Right ventricle myocardium superior (tissue), 1 donor: ENCODE data around the gene AADAC. TPM values are rescaled to one million over a fixed set of nuclear protein-coding genes. Genes with fewer than 3 reads are reported as not detected.
A peak's percentile ranks its signal among the peaks of the same experiment; 100 is the strongest.
"Not testable (repeated sequence)": the region's sequence is repeated elsewhere in the genome, so short reads cannot be mapped to it uniquely, and the experiment has no call there.

Experiments
- ATAC-seq: fragments of 200-7000 bp; cut with Tn5 transposase; one replicate; pipeline ENCODE4 v1.9.1; 2020; ENCODE audit warnings: mild to moderate bottlenecking; ENCODE audit not compliant: poor library complexity
- DNase-seq: peaks from one replicate; pipeline ENCODE4 v3.0.0-alpha.2; 2020
- intact Hi-C: fragments of 100-400 bp; cut with DNase I; formaldehyde crosslinking; loops from one replicate; pipeline ENCODE4 v1.11.2; 2022
- long read RNA-seq: library from polyadenylated mRNA; unstranded; transcript quantifications from one replicate; pipeline ENCODE4 v2.0.0, GENCODE V29; 2021
- total RNA-seq: library from RNA; stranded (reverse); fragmentation: NEBNext Ultra II Directional; extraction: Animal tissue kit (Norgen Biotek cat#: 25700); gene quantifications from one replicate; pipeline ENCODE4 v1.2.1, GENCODE V29; 2021
- donor health status: DM: no; HTN: yes; CAD: no; lungs with severe emphysema.

The AADAC gene, protein sequence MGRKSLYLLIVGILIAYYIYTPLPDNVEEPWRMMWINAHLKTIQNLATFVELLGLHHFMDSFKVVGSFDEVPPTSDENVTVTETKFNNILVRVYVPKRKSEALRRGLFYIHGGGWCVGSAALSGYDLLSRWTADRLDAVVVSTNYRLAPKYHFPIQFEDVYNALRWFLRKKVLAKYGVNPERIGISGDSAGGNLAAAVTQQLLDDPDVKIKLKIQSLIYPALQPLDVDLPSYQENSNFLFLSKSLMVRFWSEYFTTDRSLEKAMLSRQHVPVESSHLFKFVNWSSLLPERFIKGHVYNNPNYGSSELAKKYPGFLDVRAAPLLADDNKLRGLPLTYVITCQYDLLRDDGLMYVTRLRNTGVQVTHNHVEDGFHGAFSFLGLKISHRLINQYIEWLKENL
- not detected for total RNA-seq
- long read RNA-seq: 0 reads

DNA sequence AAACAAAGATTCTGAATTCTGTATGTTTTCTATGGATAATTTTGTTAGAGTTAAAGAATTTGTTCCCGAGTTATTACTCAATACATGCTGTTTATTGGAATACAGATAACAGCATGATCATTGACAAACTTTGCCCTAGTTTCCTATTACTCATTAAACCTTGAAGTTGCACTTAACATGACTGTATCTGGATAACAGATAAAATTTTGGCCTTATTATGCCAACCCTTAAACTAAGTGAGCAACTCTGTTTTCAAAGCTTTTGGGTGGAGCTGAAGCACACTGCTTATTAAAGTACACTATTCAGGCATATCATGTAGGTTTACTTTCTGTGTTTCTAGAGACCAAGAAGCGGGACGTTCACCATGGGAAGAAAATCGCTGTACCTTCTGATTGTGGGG, at the start of gene AADAC:
Gene AADAC (plus strand): TSS at position 318 of the 400 bp plus-strand sequence. CDS start 47 bp downstream, at position 365.
- ATAC-seq: no peak
- no peak for DNase-seq
- intact Hi-C loops: no loop called here

DNA sequence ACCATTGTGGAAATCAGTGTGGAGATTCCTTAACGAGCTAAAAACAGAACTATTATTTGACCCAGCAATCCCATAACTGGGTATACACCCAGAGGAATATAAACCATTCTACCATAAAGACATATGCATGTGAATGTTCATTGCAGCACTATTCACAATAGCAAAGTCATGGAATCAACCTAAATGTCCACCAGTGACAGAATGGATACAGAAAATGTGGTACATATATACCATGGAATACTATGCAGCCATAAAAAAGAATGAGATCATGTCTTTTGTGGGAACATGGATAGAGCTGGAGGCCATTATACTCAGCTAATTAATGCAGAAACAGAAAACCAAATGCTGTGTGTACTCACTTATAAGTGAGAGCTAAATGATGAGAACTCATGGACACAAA, 49.2 kb upstream of the AADAC start:
- ATAC-seq, DNase-seq, intact Hi-C loops: not testable (repeated sequence)

- intact Hi-C loops: no loop called here
- DNase-seq (no peak), ATAC-seq (no peak)
Observed at GRCh38 chr3:151765685-151766084, 48.2 kb upstream of the AADAC start.

DNA sequence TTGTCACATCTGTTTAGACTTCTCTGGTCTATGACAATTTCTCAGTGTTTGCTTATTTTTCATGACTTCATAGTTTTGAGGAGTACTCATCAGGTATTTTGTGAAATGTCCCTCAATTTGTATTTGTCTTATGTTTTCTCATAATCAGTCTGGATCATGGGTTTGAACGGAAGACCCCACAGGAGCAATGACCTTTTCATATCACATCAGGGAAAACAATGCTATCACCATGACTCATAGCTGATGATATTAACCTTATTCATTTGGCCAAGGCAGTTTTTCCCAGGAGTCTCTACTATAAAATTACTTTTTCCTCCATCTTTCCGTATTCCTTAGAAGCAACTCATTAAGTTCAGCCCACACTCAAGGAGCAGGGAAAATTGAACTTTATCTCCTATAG, 47.5 kb upstream of the AADAC start:
- DNase-seq (no peak), ATAC-seq (no peak)
- intact Hi-C loops: no loop called here

DNA sequence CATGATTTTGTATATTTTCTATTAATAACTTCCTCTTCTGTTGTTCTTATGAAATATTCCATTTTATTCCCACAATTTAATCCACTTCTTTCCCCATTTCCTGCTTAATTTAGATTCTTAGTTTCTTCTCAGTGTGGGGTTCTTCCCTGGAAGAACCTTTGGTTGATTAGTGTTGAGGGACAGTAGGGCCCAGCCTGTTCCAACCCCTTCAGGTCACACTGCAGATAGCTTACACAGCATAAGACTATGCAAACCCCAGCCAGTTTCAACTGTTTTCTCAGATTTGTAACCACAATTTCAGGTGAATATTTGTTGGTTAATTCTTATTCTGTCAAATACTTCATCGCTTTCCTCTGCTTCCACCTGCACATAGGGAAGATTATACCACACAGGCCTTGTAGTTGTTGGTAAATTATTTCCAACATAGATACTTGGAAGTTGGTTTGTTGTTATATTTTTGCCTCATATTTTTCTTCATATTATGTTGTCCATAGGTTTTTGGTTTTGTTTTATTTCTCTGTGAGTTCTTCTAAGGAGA, 45.5 kb upstream of the AADAC start:
- intact Hi-C loops: no loop called here
- no peak for ATAC-seq

GRCh38 chr3:151769175-151769574, 44.7 kb upstream of the AADAC start:
- intact Hi-C loops: no loop called here
- DNase-seq: no peak
- no peak for ATAC-seq

More for the DNA sequence above, 45.5 kb upstream of the AADAC start:
- no peak for DNase-seq

DNA sequence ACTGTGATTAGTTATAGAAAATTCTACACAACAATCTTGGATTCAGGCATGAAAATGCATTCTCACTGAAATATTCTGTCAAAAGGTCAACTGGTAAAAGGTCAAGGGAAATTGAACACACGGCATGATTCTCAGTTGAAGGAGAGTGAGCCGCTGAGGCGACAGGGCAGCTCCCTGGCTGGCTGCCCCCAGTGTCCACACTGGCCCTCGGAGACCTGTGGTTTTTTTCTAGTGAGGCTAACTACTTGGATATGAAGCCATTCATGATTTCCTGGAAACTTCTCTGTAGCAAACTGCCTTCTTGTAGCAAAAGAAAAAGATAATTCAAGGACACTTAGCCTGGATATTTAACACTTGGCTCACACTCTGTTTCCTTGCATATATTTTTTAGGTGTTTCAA, 43.0 kb upstream of the AADAC start:
- DNase-seq (peak; percentile 85), ATAC-seq (peak; percentile 94)
- intact Hi-C loops: no loop called here

GRCh38 chr3:151772825-151773480, 41.0 kb upstream of the AADAC start:
- no peak for DNase-seq
- intact Hi-C loops: no loop called here
- ATAC-seq: no peak

GRCh38 chr3:151774235-151774634, 39.7 kb upstream of the AADAC start:
- intact Hi-C loops: no loop called here
- DNase-seq (no peak), ATAC-seq (no peak)

GRCh38 chr3:151774910-151775309, 39.0 kb upstream of the AADAC start:
- ATAC-seq (no peak), DNase-seq (no peak)
- intact Hi-C loops: no loop called here

GRCh38 chr3:151775314-151776258, 38.3 kb upstream of the AADAC start:
- ATAC-seq (no peak), DNase-seq (no peak)
- intact Hi-C loops: no loop called here

- DNase-seq (no peak), ATAC-seq (no peak)
- intact Hi-C loops: no loop called here
Observed at GRCh38 chr3:151776259-151776740, 37.6 kb upstream of the AADAC start.

DNA sequence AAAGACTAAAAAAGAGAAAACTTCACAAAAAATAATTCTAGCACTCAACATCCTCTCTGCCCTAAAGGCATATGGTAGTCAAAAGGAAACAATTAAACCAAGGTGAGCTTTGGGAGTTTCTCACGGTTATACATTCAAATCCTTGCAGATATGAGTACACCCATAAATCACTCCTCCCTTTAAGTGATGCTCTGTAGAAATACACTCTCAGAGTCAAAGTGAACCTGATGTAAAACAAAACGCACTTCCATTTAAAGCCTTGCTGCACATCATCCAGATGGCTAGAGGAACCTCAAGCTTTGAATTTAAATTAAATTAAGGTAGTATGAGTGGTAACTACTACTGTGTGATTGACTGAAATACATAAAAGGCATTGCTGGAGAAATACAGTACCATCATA, 36.0 kb upstream of the AADAC start:
- DNase-seq (no peak), ATAC-seq (no peak)
- intact Hi-C loops: no loop called here

GRCh38 chr3:151787626-151788025, 26.3 kb upstream of the AADAC start:
- ATAC-seq (peak; percentile 63), DNase-seq (no peak)
- intact Hi-C loops: no loop called here

- intact Hi-C loops: no loop called here
- no peak for ATAC-seq
- DNase-seq: no peak
Observed at GRCh38 chr3:151788401-151788800, 25.5 kb upstream of the AADAC start.

DNA sequence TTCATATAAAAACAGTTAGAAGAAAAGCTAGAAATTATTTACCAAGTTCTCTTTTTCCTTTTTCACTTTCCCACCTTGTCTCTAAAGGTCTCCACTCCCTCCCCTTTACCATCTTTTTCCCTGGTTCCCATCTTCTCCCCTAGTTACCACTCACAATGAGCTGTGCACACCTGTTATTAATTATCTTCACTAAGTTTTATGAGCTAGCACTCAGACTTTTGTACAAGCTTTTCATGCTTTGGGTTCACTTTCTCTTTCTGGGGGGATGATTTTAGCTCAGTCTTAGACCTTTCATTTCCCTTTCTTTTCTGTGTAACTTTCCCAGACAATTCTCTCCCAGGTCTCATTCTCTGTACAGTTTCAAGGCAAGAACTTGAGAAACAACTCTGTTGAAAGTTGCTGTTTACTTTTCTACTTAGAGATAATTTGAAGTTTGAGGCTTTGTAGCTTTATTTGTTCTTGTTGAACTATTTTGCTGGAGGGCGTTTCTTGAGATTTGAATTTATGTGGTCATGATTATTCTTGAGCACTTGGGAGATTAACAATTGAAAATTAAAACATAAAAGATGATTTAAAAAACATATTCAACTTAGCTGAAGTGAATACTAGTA, 24.0 kb upstream of the AADAC start:
- ATAC-seq (no peak), DNase-seq (no peak)
- intact Hi-C loops: no loop called here

DNA sequence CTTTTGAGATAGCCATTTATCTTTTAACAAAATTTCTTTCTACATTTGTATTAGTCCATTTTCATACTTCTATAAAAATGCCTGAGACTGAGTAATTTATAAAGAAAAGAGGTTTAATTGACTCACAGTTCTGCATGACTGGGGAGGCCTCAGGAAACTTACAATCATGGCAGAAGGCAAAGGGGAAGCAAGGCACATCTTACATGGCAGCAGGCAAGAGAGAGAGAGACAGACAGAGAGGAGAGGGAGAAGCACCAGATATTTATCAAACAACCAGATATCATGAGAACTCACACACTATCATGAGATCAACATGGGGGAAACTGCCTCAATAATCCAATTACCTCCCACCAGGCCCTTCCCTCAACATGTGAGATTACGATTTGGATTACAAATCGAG, 23.2 kb upstream of the AADAC start:
- intact Hi-C loops, ATAC-seq: not testable (repeated sequence)

GRCh38 chr3:151792411-151792810, 21.5 kb upstream of the AADAC start:
- intact Hi-C loops: no loop called here
- DNase-seq: no peak
- ATAC-seq: no peak

More for the DNA sequence above, 23.2 kb upstream of the AADAC start:
- DNase-seq: not testable (repeated sequence)
